Activated CD8-positive, alpha-beta memory T cell treated with anti-CD3 and anti-CD28 coated beads, Interleukin-2, amount 50 U/mL, for 4 hours (primary cell): ENCODE results near the gene NEK10.

ENCODE experiments used
- DNase-seq: peaks from one replicate; pipeline ENCODE4 v3.0.0-alpha.2; 2020

The NEK10 gene

GRCh38 chr3:27090275-27091041 is 278.7 kb downstream of the NEK10 start:
- no peak for DNase-seq

- no peak for DNase-seq
Observed at GRCh38 chr3:27089645-27090044, 279.5 kb downstream of the NEK10 start.

GRCh38 chr3:27089068-27089467 is 280.1 kb downstream of the NEK10 start:
- DNase-seq, result no peak

- DNase-seq, result no peak
Observed at GRCh38 chr3:27085829-27086730, 283.1 kb downstream of the NEK10 start.

GRCh38 chr3:27081992-27082607 is 287.1 kb downstream of the NEK10 start:
- DNase-seq, result no peak

GRCh38 chr3:27081566-27081965 is 287.6 kb downstream of the NEK10 start:
- DNase-seq, result no peak

- DNase-seq, result no peak
Observed at GRCh38 chr3:27080258-27080525, 289.0 kb downstream of the NEK10 start.

- DNase-seq, result no peak
Observed at GRCh38 chr3:27079427-27080257, 289.5 kb downstream of the NEK10 start.

GRCh38 chr3:27078246-27078913 is 290.8 kb downstream of the NEK10 start:
- no peak for DNase-seq

GRCh38 chr3:27076815-27077630 is 292.2 kb downstream of the NEK10 start:
- DNase-seq, result no peak

- DNase-seq, result no peak
Observed at GRCh38 chr3:27074914-27075313, 294.3 kb downstream of the NEK10 start.

- DNase-seq, result no peak
Observed at GRCh38 chr3:27073912-27074311, 295.3 kb downstream of the NEK10 start.

GRCh38 chr3:27072810-27073651 is 296.2 kb downstream of the NEK10 start:
- no peak for DNase-seq

GRCh38 chr3:27060336-27060735 is 308.8 kb downstream of the NEK10 start:
- no peak for DNase-seq
